CD4-positive, alpha-beta T cell treated with Interleukin-17A for 1 hour (primary cell): Measurements from ENCODE around the gene PPP1R3G.
"Not testable (repeated sequence)": the region's sequence is repeated elsewhere in the genome, so short reads cannot be mapped to it uniquely, and the experiment has no call there.

Source experiments
- DNase-seq: peaks from one replicate; pipeline ENCODE4 v3.0.0-alpha.2; 2020

The PPP1R3G gene

GRCh38 chr6:5096482-5096881 is 11.3 kb downstream of the PPP1R3G start:
- DNase-seq = no peak

- no peak for DNase-seq
These were observed 13.5 kb downstream of the PPP1R3G start for GRCh38 chr6:5098501-5099270.

GRCh38 chr6:5099537-5099936 is 14.4 kb downstream of the PPP1R3G start:
- DNase-seq = no peak

- DNase-seq = no peak
These were observed 15.7 kb downstream of the PPP1R3G start for GRCh38 chr6:5100806-5101205.

- DNase-seq = no peak
These were observed 17.3 kb downstream of the PPP1R3G start for GRCh38 chr6:5102267-5102970.

- DNase-seq = no peak
These were observed 18.1 kb downstream of the PPP1R3G start for GRCh38 chr6:5103250-5103649.

- no peak for DNase-seq
These were observed 19.5 kb downstream of the PPP1R3G start for GRCh38 chr6:5104667-5105066.

- DNase-seq = no peak
These were observed 20.0 kb downstream of the PPP1R3G start for GRCh38 chr6:5105146-5105545.

GRCh38 chr6:5107341-5107740 is 22.2 kb downstream of the PPP1R3G start:
- no peak for DNase-seq

- DNase-seq = no peak
These were observed 22.9 kb downstream of the PPP1R3G start for GRCh38 chr6:5108068-5108467.

- no peak for DNase-seq
These were observed 23.5 kb downstream of the PPP1R3G start for GRCh38 chr6:5108536-5109150.

GRCh38 chr6:5109436-5109835 is 24.3 kb downstream of the PPP1R3G start:
- DNase-seq = no peak

GRCh38 chr6:5110246-5110645 is 25.1 kb downstream of the PPP1R3G start:
- DNase-seq = no peak

GRCh38 chr6:5111626-5112025 is 26.5 kb downstream of the PPP1R3G start:
- no peak for DNase-seq

- no peak for DNase-seq
These were observed 27.1 kb downstream of the PPP1R3G start for GRCh38 chr6:5112066-5112799.

GRCh38 chr6:5113096-5113495 is 28.0 kb downstream of the PPP1R3G start:
- DNase-seq = no peak

- DNase-seq = no peak
These were observed 30.0 kb downstream of the PPP1R3G start for GRCh38 chr6:5115168-5115567.

GRCh38 chr6:5116243-5116991 is 31.3 kb downstream of the PPP1R3G start:
- DNase-seq = no peak

- DNase-seq = no peak
These were observed 34.2 kb downstream of the PPP1R3G start for GRCh38 chr6:5119090-5119951.

GRCh38 chr6:5120011-5120410 is 34.9 kb downstream of the PPP1R3G start:
- no peak for DNase-seq

GRCh38 chr6:5120543-5120942 is 35.4 kb downstream of the PPP1R3G start:
- DNase-seq = not testable (repeated sequence)

- DNase-seq = no peak
These were observed 36.3 kb downstream of the PPP1R3G start for GRCh38 chr6:5121479-5121878.
